ENCODE data around the gene VWF.

- TF ChIP-seq CTCF (IDR thresholded peaks at IDR 0.05) (no peak), EP300 (IDR thresholded peaks at IDR 0.05) (no peak)
Observed at GRCh38 chr12:6052206-6052939, 72.1 kb downstream of the VWF start.

Data from sigmoid colon (tissue), 4 donors.